ENCODE data around the gene POMZP3. TPM values are rescaled to one million over a fixed set of nuclear protein-coding genes. Genes with fewer than 3 reads are reported as not detected.
"Not testable (repeated sequence)": the region's sequence is repeated elsewhere in the genome, so short reads cannot be mapped to it uniquely, and the experiment has no call there.

POMZP3 gene
- total and polyA plus RNA-seq, 2 donors (not counting 3 experiments of a cell fraction or from before 2014, with no cell fraction given) = 12.7 to 20.8 TPM

- FAIRE-seq; CTCF ChIA-PET; DNase-seq (ENCODE audit: low read depth, low spot score): not testable (repeated sequence)
These were observed 51.6 kb downstream of the POMZP3 start for GRCh38 chr7:76575431-76575830.

GRCh38 chr7:76572296-76572695, 54.8 kb downstream of the POMZP3 start:
- CTCF ChIA-PET; DNase-seq (ENCODE audit: low read depth, low spot score); POLR2A ChIA-PET; H3K36me3 ChIP-seq (ENCODE audit: control insufficient read depth in 2 of 2, extremely low read depth in 1 of 2, insufficient read depth in 2 of 2, low read length in 2 of 2); dilution Hi-C loops (cut with MboI; ENCODE audit: extremely low pct_ligation_motif_present, low sequenced_read_pairs); H3K9me3 ChIP-seq (replicated peaks; ENCODE audit: control insufficient read depth, insufficient read depth, low read length); H3K9ac ChIP-seq (replicated peaks; ENCODE audit: extremely low read depth, insufficient read depth, low read length); H3K4me2 ChIP-seq (ENCODE audit: insufficient read depth, low read length); FAIRE-seq; H4K20me1 ChIP-seq (replicated peaks; ENCODE audit: control insufficient read depth, extremely low read depth, insufficient read depth, low read length); H3K4me3 ChIP-seq (replicated peaks in 1 of 3; ENCODE audit: insufficient read depth in 1 of 3, low read depth in 1 of 3, low read length in 3 of 3); H3K9me1 ChIP-seq (replicated peaks; ENCODE audit: control insufficient read depth, extremely low read depth, insufficient read depth, low read length); H3K27ac ChIP-seq (ENCODE audit: insufficient read depth, low read depth, low read length); BruUV-seq (replicated peaks); intact Hi-C loops (cut with micrococcal nuclease); H2AFZ ChIP-seq (ENCODE audit: low read depth, low read length); H3K27me3 ChIP-seq (ENCODE audit: control insufficient read depth in 2 of 2, insufficient read depth in 2 of 2, low read length in 2 of 2): not testable (repeated sequence)
- Histone ChIP-seq H3K79me2 (ENCODE audit: control insufficient read depth, insufficient read depth, low read length) (peaks cover 35% of the 10 kb centered on the region), H3K4me1 (ENCODE audit: control insufficient read depth, extremely low read depth, insufficient read depth, low read length) (peaks cover 16% of the 10 kb centered on the region)

More at GRCh38 chr7:76575431-76575830, 51.6 kb downstream of the POMZP3 start:
- peaks cover 24% of the 10 kb centered on the region for H3K79me2 ChIP-seq (ENCODE audit: control insufficient read depth, insufficient read depth, low read length)
- H3K27me3 ChIP-seq (ENCODE audit: control insufficient read depth in 2 of 2, insufficient read depth in 2 of 2, low read length in 2 of 2); POLR2A ChIA-PET; BruUV-seq (replicated peaks); H4K20me1 ChIP-seq (replicated peaks; ENCODE audit: control insufficient read depth, extremely low read depth, insufficient read depth, low read length); H2AFZ ChIP-seq (ENCODE audit: low read depth, low read length); H3K9ac ChIP-seq (replicated peaks; ENCODE audit: extremely low read depth, insufficient read depth, low read length); dilution Hi-C loops (cut with MboI; ENCODE audit: extremely low pct_ligation_motif_present, low sequenced_read_pairs); H3K36me3 ChIP-seq (ENCODE audit: control insufficient read depth in 2 of 2, extremely low read depth in 1 of 2, insufficient read depth in 2 of 2, low read length in 2 of 2); H3K4me2 ChIP-seq (ENCODE audit: insufficient read depth, low read length); H3K9me1 ChIP-seq (replicated peaks; ENCODE audit: control insufficient read depth, extremely low read depth, insufficient read depth, low read length); H3K9me3 ChIP-seq (replicated peaks; ENCODE audit: control insufficient read depth, insufficient read depth, low read length); H3K27ac ChIP-seq (ENCODE audit: insufficient read depth, low read depth, low read length); H3K4me3 ChIP-seq (replicated peaks in 1 of 3; ENCODE audit: insufficient read depth in 1 of 3, low read depth in 1 of 3, low read length in 3 of 3); intact Hi-C loops (cut with micrococcal nuclease): not testable (repeated sequence)
- H3K4me1 ChIP-seq (ENCODE audit: control insufficient read depth, extremely low read depth, insufficient read depth, low read length) = peaks cover 20% of the 10 kb centered on the region

- BruUV-seq (replicated peaks); H2AFZ ChIP-seq (ENCODE audit: low read depth, low read length); H3K27me3 ChIP-seq (ENCODE audit: control insufficient read depth in 2 of 2, insufficient read depth in 2 of 2, low read length in 2 of 2); H3K27ac ChIP-seq (ENCODE audit: insufficient read depth, low read depth, low read length); H3K9me1 ChIP-seq (replicated peaks; ENCODE audit: control insufficient read depth, extremely low read depth, insufficient read depth, low read length); H3K36me3 ChIP-seq (ENCODE audit: control insufficient read depth in 2 of 2, extremely low read depth in 1 of 2, insufficient read depth in 2 of 2, low read length in 2 of 2); H3K4me3 ChIP-seq (replicated peaks in 1 of 3; ENCODE audit: insufficient read depth in 1 of 3, low read depth in 1 of 3, low read length in 3 of 3); DNase-seq (ENCODE audit: low read depth, low spot score); H3K9ac ChIP-seq (replicated peaks; ENCODE audit: extremely low read depth, insufficient read depth, low read length); dilution Hi-C loops (cut with MboI; ENCODE audit: extremely low pct_ligation_motif_present, low sequenced_read_pairs); CTCF ChIA-PET; FAIRE-seq; H3K4me2 ChIP-seq (ENCODE audit: insufficient read depth, low read length); H4K20me1 ChIP-seq (replicated peaks; ENCODE audit: control insufficient read depth, extremely low read depth, insufficient read depth, low read length); POLR2A ChIA-PET; H3K9me3 ChIP-seq (replicated peaks; ENCODE audit: control insufficient read depth, insufficient read depth, low read length); intact Hi-C loops (cut with micrococcal nuclease): not testable (repeated sequence)
- H3K4me1 ChIP-seq (ENCODE audit: control insufficient read depth, extremely low read depth, insufficient read depth, low read length) = peaks cover 12% of the 10 kb centered on the region
- peaks cover 37% of the 10 kb centered on the region for H3K79me2 ChIP-seq (ENCODE audit: control insufficient read depth, insufficient read depth, low read length)
These were observed 56.7 kb downstream of the POMZP3 start for GRCh38 chr7:76570324-76570775.
